GM19238 (cell line): ENCODE measurements around the gene LHX2.

Experiments
- DNase-seq: peaks from one replicate; pipeline ENCODE4 v3.0.0; 2011; ENCODE audit warnings: low spot score; ENCODE audit not compliant: insufficient read length

LHX2 gene

GRCh38 chr9:124032247-124032646 is 20.7 kb downstream of the LHX2 start:
- no peak for DNase-seq

GRCh38 chr9:124033348-124033747 is 21.8 kb downstream of the LHX2 start:
- no peak for DNase-seq

- DNase-seq = no peak
Observed at GRCh38 chr9:124033967-124034366, 22.4 kb downstream of the LHX2 start.

GRCh38 chr9:124035001-124035650 is 23.6 kb downstream of the LHX2 start:
- no peak for DNase-seq

GRCh38 chr9:124036578-124036977 is 25.0 kb downstream of the LHX2 start:
- no peak for DNase-seq

- no peak for DNase-seq
Observed at GRCh38 chr9:124037790-124038189, 26.2 kb downstream of the LHX2 start.

GRCh38 chr9:124038239-124038638 is 26.7 kb downstream of the LHX2 start:
- DNase-seq = no peak

GRCh38 chr9:124038790-124039633 is 27.4 kb downstream of the LHX2 start:
- no peak for DNase-seq

- no peak for DNase-seq
Observed at GRCh38 chr9:124040186-124040931, 28.8 kb downstream of the LHX2 start.

- peak; percentile 73 for DNase-seq
Observed at GRCh38 chr9:124040935-124041816, 29.6 kb downstream of the LHX2 start.

GRCh38 chr9:124041817-124042116 is 30.2 kb downstream of the LHX2 start:
- no peak for DNase-seq

GRCh38 chr9:124042201-124042721 is 30.7 kb downstream of the LHX2 start:
- DNase-seq = no peak

- no peak for DNase-seq
Observed at GRCh38 chr9:124044448-124044847, 32.9 kb downstream of the LHX2 start.

GRCh38 chr9:124045076-124045829 is 33.7 kb downstream of the LHX2 start:
- DNase-seq = no peak

GRCh38 chr9:124045830-124046177 is 34.2 kb downstream of the LHX2 start:
- no peak for DNase-seq

GRCh38 chr9:124046189-124046588 is 34.6 kb downstream of the LHX2 start:
- DNase-seq = no peak

- no peak for DNase-seq
Observed at GRCh38 chr9:124047251-124047672, 35.7 kb downstream of the LHX2 start.

GRCh38 chr9:124050955-124051354 is 39.4 kb downstream of the LHX2 start:
- DNase-seq = no peak

- DNase-seq = no peak
Observed at GRCh38 chr9:124052401-124052800, 40.8 kb downstream of the LHX2 start.

- DNase-seq = no peak
Observed at GRCh38 chr9:124054582-124055227, 43.1 kb downstream of the LHX2 start.
